DOHH2 (cell line): ENCODE measurements around the gene LDLRAD4.

ENCODE experiments used
- CTCF ChIP-seq: fragments of 200-600 bp; sonication (generic); IDR thresholded peaks from one replicate; pipeline ENCODE4 v1.5.1; 2014; ENCODE audit warnings: antibody characterized with exemption, mild to moderate bottlenecking, low read depth, low read length; ENCODE audit not compliant: poor library complexity, severe bottlenecking
- EZH2phosphoT487 ChIP-seq: fragments of 200-600 bp; sonication (generic); IDR thresholded peaks from 2 replicates; pipeline ENCODE4 v1.6.1; 2017; ENCODE audit warnings: borderline replicate concordance, mild to moderate bottlenecking, antibody characterized with exemption, low read length, moderate library complexity, mixed read lengths

DNA sequence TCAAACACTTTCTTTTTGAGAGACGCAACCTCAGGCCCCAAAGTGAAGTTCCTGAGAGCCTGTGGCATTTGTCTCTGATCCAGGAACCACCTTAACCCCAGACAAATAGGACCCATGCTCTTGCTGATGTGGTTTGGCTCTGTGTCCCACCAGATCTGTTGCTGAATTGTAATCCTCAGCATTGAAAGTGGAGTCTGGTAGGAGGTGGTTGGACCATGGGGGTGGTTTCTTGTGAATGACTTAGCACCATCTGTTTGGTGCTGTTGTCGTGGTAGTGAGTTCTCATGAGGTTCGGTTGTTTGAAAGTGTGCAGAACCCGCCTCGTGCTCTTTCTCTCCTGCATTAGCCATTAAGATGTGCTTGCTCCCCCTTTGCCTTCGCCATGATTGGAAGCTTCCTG, 255.2 kb downstream of the LDLRAD4 start:
- TF ChIP-seq CTCF (no peak), EZH2phosphoT487 (no peak)
